ENCODE measurements around the gene DNAJC27. TPM values are rescaled to one million over a fixed set of nuclear protein-coding genes. Genes with fewer than 3 reads are reported as not detected.
A peak's percentile ranks its signal among the peaks of the same experiment; 100 is the strongest.

Gene DNAJC27
- total RNA-seq, 2 donors from 2014 or later: 11.4 to 58.7 TPM

GRCh38 chr2:24919037-24919505 lies 52.7 kb downstream of the DNAJC27 start:
- intact Hi-C loops (cut with DNase I): no loop called here
- Histone ChIP-seq H3K9me3 (no peaks in the 10 kb centered on the region), H3K4me3 (no peak overlapping the region), H3K4me1 (peaks cover 13% of the 10 kb centered on the region), H3K27me3 (no peaks in the 10 kb centered on the region), H3K36me3 (replicated peaks in 1 of 2; ENCODE audit: insufficient read depth in 1 of 2, low read depth in 2 of 2) (no peaks in the 10 kb centered on the region), H3K27ac (peak overlapping the region in 1 of 4 donors; percentile 30)
- TF ChIP-seq CTCF (IDR thresholded peaks at IDR 0.05) (no peak), POLR2A (IDR thresholded peaks at IDR 0.05) (no peak)
- 67 to 79% methylated on average over 13 of the region's 13 CpGs for WGBS, 2 donors
- ATAC-seq: no peak
- no peak for DNase-seq

DNA sequence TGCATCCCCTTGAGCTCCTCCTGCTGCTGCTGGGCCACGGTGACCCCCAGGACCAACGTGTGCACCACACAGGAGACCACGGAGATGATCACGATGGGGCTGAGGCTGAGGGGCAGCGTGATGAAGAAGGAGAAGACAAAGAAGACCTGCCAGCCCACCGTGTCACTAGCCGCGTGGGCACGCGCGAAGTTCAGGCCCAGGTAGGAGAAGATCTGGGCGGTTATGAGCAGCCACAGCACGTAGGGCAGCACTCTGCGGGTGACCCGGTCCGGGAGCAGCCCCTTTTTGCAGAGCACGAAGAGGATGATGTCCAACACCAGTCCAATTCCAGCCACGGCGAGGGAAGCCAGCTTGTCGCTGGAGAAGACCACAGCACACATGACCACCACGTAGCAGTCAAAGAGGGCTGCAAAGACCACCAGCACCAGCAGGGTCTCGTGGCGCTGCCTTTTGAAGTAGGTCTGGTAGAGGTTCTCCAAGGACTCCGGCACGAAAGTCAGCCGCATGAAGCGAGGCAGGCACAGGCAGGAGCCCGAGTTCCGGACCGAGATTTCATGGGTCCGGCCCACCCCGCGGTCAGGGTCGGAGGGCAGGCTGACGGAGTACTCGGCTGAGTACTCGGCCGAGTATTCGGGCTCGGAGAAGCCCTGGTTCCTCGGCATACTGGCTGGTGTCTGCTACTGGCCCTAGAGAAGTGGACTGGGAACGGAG lies 53.3 kb downstream of the DNAJC27 start:
- Histone ChIP-seq H3K27me3 (no peaks in the 10 kb centered on the region), H3K36me3 (replicated peaks in 1 of 2; ENCODE audit: insufficient read depth in 1 of 2, low read depth in 2 of 2) (no peaks in the 10 kb centered on the region), H3K4me1 (peaks cover 13% of the 10 kb centered on the region), H3K9me3 (no peaks in the 10 kb centered on the region), H3K4me3 (no peak overlapping the region), H3K27ac (no peak overlapping the region)
- DNase-seq (no peak), ATAC-seq (no peak)
- TF ChIP-seq CTCF (IDR thresholded peaks at IDR 0.05): no peak
- no peak for TF ChIP-seq POLR2A (IDR thresholded peaks at IDR 0.05)
- 83 to 96% methylated on average over 35 to 39 of the region's 42 CpGs for WGBS, 2 donors
- intact Hi-C loops (cut with DNase I): no loop called here

DNA sequence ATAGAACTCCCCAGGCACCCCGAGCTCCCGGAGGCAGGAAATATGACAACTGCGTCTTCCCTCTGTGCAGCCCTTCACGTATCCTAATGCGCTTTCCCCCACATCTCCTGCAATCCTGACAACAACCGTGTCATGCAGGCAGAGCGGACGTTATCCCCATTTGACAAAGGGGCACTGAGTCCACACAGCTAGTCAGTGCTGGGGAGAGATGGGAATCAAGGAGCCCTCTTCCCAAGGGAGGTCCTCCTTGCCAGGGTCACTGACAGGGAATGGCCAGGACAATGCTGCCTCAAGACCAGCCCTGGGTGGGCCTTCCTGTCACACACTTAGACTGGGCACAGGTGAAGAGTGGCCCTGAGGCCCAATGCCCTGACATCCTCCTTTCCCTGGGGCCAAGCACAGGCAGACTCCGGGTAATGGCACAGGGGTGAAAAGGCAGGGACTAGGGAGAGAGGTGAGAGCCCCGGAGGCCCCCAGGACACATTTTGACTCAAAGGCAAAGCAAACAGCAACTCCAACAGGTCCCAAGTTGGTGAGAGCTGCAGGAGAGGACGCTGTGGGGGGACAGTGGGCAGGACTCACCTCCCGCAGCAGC lies 53.9 kb downstream of the DNAJC27 start:
- 81 to 96% methylated on average over 12 of the region's 12 CpGs for WGBS, 2 donors
- no peak overlapping the region for H3K27ac ChIP-seq
- ATAC-seq: no peak

DNA sequence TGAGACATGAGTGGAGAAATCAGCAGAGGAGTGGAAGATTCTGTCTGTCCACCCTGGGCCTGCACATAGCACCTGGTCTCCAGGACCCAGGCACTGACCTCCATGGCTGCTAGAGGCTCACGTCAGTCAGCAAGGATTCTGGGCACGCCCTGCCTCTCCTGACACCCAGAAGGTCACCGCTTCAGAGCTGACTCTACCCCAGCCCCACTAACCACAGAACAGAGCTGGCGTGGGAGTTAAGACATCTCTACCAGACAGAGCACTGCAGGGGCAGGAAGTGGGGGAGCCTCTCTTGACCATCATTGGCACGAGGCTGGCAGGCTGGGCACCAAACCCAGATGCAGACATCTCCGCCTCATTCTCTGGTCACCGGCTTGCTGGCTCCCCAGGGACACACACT lies 54.7 kb downstream of the DNAJC27 start:
- TF ChIP-seq CTCF (IDR thresholded peaks at IDR 0.05) (no peak), POLR2A (IDR thresholded peaks at IDR 0.05) (no peak)
- ATAC-seq (no peak), DNase-seq (no peak)
- H3K36me3 ChIP-seq (replicated peaks in 1 of 2; ENCODE audit: insufficient read depth in 1 of 2, low read depth in 2 of 2): no peaks in the 10 kb centered on the region
- no peaks in the 10 kb centered on the region for H3K9me3 ChIP-seq
- H3K27me3 ChIP-seq: no peaks in the 10 kb centered on the region
- peaks cover 13% of the 10 kb centered on the region for H3K4me1 ChIP-seq
- intact Hi-C loops (cut with DNase I): no loop called here
- H3K4me3 ChIP-seq: no peak overlapping the region
- WGBS, 2 donors: 79% methylated on average over 7 of the region's 7 CpGs; no CpG with 5 or more reads in 1 of the 2 donors
- H3K27ac ChIP-seq: no peak overlapping the region

More for the DNA sequence above, 53.9 kb downstream of the DNAJC27 start:
- peaks cover 13% of the 10 kb centered on the region for H3K4me1 ChIP-seq
- no peak overlapping the region for H3K4me3 ChIP-seq
- no peak for DNase-seq
- no peaks in the 10 kb centered on the region for H3K27me3 ChIP-seq
- intact Hi-C loops (cut with DNase I): no loop called here
- no peak for TF ChIP-seq CTCF (IDR thresholded peaks at IDR 0.05)
- no peak for TF ChIP-seq POLR2A (IDR thresholded peaks at IDR 0.05)
- no peaks in the 10 kb centered on the region for H3K36me3 ChIP-seq (replicated peaks in 1 of 2; ENCODE audit: insufficient read depth in 1 of 2, low read depth in 2 of 2)
- no peaks in the 10 kb centered on the region for H3K9me3 ChIP-seq

All from body of pancreas (tissue), 4 donors.